Hypothalamus (tissue), 51 donors: ENCODE results near the gene FALEC.
A peak's percentile ranks its signal among the peaks of the same experiment; 100 is the strongest.
"Not testable (repeated sequence)": the region's sequence is repeated elsewhere in the genome, so short reads cannot be mapped to it uniquely, and the experiment has no call there.

Experiments used
- DNase-seq, 51 donors: peaks; one replicate each; lab custom pipeline; 2025; lab: John Stamatoyannopoulos, UW

FALEC gene

GRCh38 chr1:150557065-150557600 lies 41.6 kb downstream of the FALEC start:
- no peak for DNase-seq

- no peak for DNase-seq
Measured at GRCh38 chr1:150557813-150558212, 42.3 kb downstream of the FALEC start.

DNA sequence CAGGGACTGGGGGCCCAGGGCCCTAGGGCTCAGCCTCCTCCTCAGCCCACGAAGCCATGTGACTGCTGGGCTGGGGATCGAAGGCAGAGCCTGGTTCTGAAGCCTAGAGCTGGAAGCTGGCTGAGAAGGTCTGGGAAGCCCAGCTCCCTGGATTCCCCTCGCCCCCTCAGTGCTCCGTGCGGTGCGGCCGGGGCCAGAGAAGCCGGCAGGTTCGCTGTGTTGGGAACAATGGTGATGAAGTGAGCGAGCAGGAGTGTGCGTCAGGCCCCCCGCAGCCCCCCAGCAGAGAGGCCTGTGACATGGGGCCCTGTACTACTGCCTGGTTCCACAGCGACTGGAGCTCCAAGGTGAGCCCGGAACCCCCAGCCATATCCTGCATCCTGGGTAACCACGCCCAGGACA lies 42.8 kb downstream of the FALEC start:
- no peak for DNase-seq

DNA sequence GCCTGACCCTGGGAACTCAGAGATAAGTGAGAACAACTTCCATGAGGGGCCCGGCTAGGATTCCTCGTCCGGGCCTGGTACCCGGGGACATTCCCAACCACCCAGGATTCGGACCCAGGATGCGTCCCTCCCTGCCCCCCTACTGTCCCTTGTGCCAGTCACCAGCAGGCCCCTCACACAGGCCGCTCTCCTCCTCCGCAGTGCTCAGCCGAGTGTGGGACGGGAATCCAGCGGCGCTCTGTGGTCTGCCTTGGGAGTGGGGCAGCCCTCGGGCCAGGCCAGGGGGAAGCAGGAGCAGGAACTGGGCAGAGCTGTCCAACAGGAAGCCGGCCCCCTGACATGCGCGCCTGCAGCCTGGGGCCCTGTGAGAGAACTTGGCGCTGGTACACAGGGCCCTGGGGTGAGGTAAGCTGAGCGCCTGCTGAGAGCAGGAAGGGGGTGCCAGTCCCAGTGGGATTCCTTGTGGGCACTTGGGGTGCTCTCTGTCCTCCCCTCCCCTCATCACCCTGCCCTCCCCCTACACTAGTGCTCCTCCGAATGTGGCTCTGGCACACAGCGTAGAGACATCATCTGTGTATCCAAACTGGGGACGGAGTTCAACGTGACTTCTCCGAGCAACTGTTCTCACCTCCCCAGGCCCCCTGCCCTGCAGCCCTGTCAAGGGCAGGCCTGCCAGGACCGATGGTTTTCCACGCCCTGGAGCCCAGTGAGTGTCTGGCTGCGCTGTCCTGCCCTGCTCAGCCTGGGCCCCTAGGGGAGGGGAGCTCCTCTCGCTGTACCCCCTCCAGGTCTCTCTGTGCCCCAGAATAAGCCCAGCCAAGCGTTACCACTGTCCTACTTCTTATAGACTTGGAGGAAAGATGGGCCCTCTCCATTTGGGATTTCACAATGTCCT lies 43.5 kb downstream of the FALEC start:
- peak in 18 of 51 donors; percentile 11 to 46 (median 26) for DNase-seq

- DNase-seq: no peak
Measured at GRCh38 chr1:150559656-150560010, 44.1 kb downstream of the FALEC start.

- DNase-seq: peak in 37 of 51 donors; percentile 8 to 73 (median 33)
Measured at GRCh38 chr1:150560011-150560438, 44.5 kb downstream of the FALEC start.

DNA sequence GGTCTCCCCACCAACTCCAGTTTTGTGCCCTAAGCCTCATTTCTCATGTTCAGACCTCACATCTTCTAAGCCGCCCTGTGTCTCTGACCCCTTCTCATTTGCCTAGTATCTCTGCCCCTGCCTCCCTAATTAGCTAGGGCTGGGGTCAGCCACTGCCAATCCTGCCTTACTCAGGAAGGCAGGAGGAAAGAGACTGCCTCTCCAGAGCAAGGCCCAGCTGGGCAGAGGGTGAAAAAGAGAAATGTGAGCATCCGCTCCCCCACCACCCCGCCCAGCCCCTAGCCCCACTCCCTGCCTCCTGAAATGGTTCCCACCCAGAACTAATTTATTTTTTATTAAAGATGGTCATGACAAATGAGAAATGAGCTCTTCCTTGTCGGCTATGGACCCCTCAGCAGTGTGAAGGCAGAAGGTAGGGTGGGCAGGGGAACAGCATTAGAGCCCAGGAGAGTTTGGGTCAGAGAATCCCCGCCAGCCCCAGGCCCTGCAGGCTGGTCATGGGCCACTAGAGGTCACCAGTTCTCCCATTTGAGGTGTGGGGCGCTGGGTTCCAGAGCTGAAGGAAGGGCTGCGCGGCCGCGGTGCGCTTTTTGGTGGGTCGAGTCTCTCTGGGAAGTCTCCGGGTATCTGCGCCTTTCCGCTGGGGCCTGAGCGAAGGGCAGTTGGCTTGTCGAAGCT lies 45.2 kb downstream of the FALEC start:
- DNase-seq: peak in 47 of 51 donors; percentile 47 to 91 (median 78)

DNA sequence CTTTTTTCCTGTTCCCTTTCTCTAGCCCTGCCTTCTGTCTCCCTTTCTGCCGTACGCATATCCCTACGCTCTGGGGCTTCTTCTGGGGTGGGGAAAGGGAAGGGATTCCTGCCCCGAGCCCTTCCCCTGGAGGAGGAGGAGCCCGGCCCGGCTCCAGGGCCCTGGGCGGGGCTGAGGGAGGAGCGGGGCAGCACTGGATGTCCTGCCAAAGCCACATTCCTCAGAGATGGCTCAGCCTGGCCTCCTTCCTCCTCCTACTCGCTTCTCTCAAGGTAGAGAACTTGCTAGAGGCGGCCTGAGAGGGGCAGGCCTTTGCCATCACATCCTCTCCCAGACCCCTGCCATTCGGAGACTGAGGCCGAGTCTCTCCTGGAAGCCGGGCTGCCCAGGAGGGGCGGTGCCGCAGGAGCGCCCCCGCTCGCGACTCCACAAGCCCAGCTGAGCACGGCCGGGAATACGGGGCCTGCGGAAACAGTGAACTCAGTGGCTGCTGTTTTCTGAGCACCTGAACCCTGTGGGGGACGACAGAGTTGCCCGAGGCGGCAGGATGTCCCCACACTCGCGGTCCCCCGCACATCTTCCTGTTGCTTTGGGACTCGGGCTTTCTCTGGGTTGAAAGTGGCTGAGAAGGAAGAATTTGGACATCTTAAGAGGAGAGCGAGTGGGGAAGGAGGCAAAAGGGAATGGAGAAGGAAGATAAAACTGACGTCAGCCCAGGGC lies 45.9 kb downstream of the FALEC start:
- peak in 50 of 51 donors; percentile 54 to 95 (median 81) for DNase-seq

DNA sequence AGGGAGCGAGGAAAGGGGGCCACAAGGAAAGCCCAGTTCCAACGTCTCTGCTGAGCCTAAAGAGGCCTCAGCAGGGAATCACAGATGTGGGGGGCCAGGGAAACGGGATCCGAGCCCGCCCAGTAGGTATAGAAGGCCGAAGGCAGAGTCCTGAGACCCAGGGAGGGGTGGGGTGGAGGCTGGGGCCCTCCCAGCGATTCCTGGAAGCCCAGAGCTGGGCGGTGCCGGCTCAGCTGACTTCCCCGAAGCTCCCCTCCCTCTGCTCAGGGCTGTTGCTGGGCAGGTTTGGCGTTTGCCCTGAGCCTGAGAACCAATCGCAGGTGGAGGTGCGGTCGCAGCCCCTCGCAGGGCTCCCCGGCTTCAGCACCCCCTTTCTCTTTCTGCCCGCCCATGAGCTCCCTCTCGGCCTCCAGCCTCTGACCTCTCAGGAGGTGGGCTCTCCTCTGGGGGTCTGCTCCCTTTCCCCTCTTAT lies 46.5 kb downstream of the FALEC start:
- peak in 47 of 51 donors; percentile 26 to 88 (median 62) for DNase-seq

GRCh38 chr1:150562446-150563339 lies 47.1 kb downstream of the FALEC start:
- peak in 1 of 51 donors; percentile 47 for DNase-seq

GRCh38 chr1:150563340-150564038 lies 47.9 kb downstream of the FALEC start:
- peak in 1 of 51 donors; percentile 15 for DNase-seq

- DNase-seq: no peak
Measured at GRCh38 chr1:150564051-150564991, 48.8 kb downstream of the FALEC start.

- DNase-seq: not testable (repeated sequence)
Measured at GRCh38 chr1:150565240-150565991, 49.9 kb downstream of the FALEC start.

DNA sequence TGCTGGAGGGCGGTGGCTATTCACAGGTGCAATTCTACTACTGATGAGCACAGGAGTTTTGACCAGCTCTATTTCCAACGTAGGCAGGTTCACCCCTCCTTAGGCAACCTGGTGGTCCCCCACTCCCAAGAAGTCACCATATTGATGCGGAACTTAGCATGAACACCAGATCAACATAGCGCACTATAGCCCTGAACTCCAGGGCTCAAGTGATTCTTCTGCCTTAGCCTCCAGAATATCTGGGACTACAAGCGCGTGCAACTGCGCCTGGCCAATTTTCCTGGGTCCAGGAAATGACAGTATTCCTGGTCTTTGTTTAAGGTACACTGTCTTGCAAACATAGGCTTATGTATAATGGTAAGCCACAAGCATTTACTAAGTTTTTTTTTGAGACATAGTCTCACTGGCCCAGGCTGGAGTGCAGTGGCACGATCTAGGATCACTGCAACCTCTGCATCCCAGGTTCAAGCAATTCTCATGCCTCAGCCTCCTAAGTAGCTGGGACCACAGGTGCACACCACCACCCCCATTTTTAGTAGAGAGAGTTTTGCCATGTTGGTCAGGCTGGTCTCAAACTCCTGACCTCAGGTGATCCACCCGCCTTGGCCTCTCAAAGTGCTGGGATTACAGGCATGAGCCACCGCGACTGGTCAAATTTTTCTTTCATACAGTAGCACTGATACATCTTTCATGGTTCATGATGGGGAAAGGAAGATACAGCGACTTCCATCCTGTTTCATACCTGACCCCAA lies 51.2 kb downstream of the FALEC start:
- DNase-seq: no peak

DNA sequence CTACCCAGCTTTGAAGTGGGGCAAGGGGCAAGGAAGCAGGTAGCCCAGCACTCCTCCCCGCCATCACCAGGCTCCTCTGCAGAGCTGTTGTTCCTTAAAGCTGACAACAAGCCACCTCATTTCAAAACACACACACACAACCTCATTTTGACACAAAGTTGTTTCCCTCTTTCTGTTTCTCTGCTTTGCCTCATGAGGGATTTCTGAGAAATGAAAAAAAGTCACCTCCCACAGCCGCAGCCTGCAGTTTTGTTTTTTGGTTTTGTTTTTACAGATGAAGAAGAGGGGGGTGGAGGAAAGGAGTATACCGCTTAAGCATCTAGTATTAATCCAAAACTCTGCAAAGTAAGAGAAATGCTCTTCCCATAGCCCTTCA lies 51.8 kb downstream of the FALEC start:
- DNase-seq: no peak
